ENCODE measurements around the gene MUC2.

Gene MUC2

GRCh38 chr11:1106387-1106786 is 31.7 kb downstream of the MUC2 start:
- H3K4me1 ChIP-seq (ENCODE audit: control insufficient read depth in 2 of 2, insufficient read depth in 1 of 2, low read depth in 1 of 2, low read length in 2 of 2) = no peaks in the 10 kb centered on the region
- H3K4me3 ChIP-seq (ENCODE audit: low read length in 2 of 2) = no peak overlapping the region
- no peak overlapping the region for H3K18ac ChIP-seq (ENCODE audit: low read length)
- H2BK120ac ChIP-seq (ENCODE audit: low read depth, low read length) = no peak overlapping the region
- H3K79me1 ChIP-seq (ENCODE audit: low read depth, low read length) = peaks cover 1% of the 10 kb centered on the region
- H2AK5ac ChIP-seq (ENCODE audit: low read depth, low read length) = no peak overlapping the region
- peaks cover 0 to 19% of the 10 kb centered on the region in 2 donors for H3K9me3 ChIP-seq (replicated peaks in 1 of 2; ENCODE audit: control insufficient read depth in 2 of 2, insufficient read depth in 1 of 2, low read depth in 1 of 2, low read length in 2 of 2)
- no peak overlapping the region for H4K8ac ChIP-seq (ENCODE audit: low read depth, low read length)
- H3K27me3 ChIP-seq (ENCODE audit: control insufficient read depth in 3 of 3, insufficient read depth in 3 of 3, low read depth in 1 of 3, low read length in 3 of 3) = peaks cover 0 to 1% (median 0%) of the 10 kb centered on the region in 3 experiments
- no peak overlapping the region for H3K23ac ChIP-seq (ENCODE audit: low read depth, low read length, poor library complexity)
- H3K4me2 ChIP-seq (ENCODE audit: insufficient read depth, low read length, poor library complexity, severe bottlenecking) = no peak overlapping the region
- H2BK15ac ChIP-seq (ENCODE audit: low read length) = no peak overlapping the region
- DNase-seq (ENCODE audit: low spot score) = no peak
- H2AFZ ChIP-seq (ENCODE audit: low read length) = no peak overlapping the region
- H2BK5ac ChIP-seq (ENCODE audit: low read length) = no peak overlapping the region
- no peak overlapping the region for H4K91ac ChIP-seq (ENCODE audit: low read depth, low read length, poor library complexity)
- H3K4ac ChIP-seq (ENCODE audit: low read length) = no peak overlapping the region
- H3K27ac ChIP-seq (replicated peaks; ENCODE audit: low read length) = no peak overlapping the region
- no peak overlapping the region for H3K14ac ChIP-seq (ENCODE audit: low read length)
- no peaks in the 10 kb centered on the region for H3K36me3 ChIP-seq (replicated peaks in 1 of 2; ENCODE audit: control insufficient read depth in 2 of 2, insufficient read depth in 2 of 2, low read length in 2 of 2)
- no CpG with 5 or more reads among the region's 1 CpG for WGBS, 2 donors (ENCODE audit: extremely low coverage in 2 of 2, insufficient read length in 2 of 2, insufficient replicate concordance in 1 of 2)
- peak overlapping the region; percentile 50 for H3K9ac ChIP-seq (ENCODE audit: low read depth, low read length, poor library complexity)
- H2BK12ac ChIP-seq (ENCODE audit: low read length) = no peak overlapping the region

DNA sequence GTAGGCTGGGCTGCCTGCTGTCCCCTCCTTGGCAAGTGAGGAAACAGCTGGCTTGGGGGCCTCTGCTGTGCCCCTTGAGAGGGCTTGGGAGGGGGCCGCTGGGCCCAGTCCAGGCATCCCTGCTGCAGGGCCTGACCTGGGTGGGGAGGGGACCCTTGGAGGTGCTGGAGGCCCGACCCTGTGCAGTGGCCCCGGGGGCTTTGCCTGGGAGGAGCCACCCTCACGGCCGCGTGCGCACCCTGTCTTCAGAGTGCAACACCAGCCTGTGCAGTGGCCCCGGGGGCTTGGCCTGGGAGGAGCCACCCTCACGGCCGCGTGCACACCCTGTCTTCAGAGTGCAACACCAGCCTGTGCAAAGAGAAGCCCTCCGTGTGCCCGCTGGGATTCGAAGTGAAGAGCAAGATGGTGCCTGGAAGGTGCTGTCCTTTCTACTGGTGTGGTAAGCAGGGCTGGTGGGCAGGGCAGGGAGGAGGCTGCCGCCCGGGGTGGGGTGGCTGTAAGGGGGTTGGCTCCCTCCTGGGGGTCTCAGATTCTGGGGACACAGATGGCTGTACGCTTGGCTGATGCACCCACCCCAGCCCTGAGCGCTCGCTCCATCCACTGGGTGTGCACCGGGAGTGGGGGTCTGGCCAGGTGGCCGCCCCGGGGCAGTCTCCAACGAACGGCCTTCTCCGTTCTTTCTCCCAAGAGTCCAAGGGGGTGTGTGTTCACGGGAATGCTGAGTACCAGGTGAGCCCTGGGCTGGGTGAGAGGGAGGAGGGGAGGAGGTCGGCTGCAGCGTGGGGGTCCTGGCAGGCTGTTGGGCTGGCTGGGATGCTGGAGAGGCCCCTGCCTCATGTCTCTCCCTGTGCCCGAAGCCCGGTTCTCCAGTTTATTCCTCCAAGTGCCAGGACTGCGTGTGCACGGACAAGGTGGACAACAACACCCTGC is 32.9 kb downstream of the MUC2 start:
- Histone ChIP-seq H3K27me3 (ENCODE audit: control insufficient read depth in 3 of 3, insufficient read depth in 3 of 3, low read depth in 1 of 3, low read length in 3 of 3) (peaks cover 0 to 1% (median 0%) of the 10 kb centered on the region in 3 experiments), H3K27ac (replicated peaks; ENCODE audit: low read length) (no peak overlapping the region), H3K23ac (ENCODE audit: low read depth, low read length, poor library complexity) (peak overlapping the region; percentile 89), H4K8ac (ENCODE audit: low read depth, low read length) (no peak overlapping the region), H2BK15ac (ENCODE audit: low read length) (peak overlapping the region; percentile 39), H2BK5ac (ENCODE audit: low read length) (no peak overlapping the region), H2BK120ac (ENCODE audit: low read depth, low read length) (peak overlapping the region; percentile 36), H2AFZ (ENCODE audit: low read length) (no peak overlapping the region), H3K9me3 (replicated peaks in 1 of 2; ENCODE audit: control insufficient read depth in 2 of 2, insufficient read depth in 1 of 2, low read depth in 1 of 2, low read length in 2 of 2) (peaks cover 0 to 10% of the 10 kb centered on the region in 2 donors), H3K18ac (ENCODE audit: low read length) (peak overlapping the region; percentile 42), H3K4me1 (ENCODE audit: control insufficient read depth in 2 of 2, insufficient read depth in 1 of 2, low read depth in 1 of 2, low read length in 2 of 2) (no peaks in the 10 kb centered on the region), H3K4me2 (ENCODE audit: insufficient read depth, low read length, poor library complexity, severe bottlenecking) (no peak overlapping the region), H3K14ac (ENCODE audit: low read length) (no peak overlapping the region), H3K36me3 (replicated peaks in 1 of 2; ENCODE audit: control insufficient read depth in 2 of 2, insufficient read depth in 2 of 2, low read length in 2 of 2) (no peaks in the 10 kb centered on the region), H2BK12ac (ENCODE audit: low read length) (no peak overlapping the region), H3K4ac (ENCODE audit: low read length) (no peak overlapping the region), H3K9ac (ENCODE audit: low read depth, low read length, poor library complexity) (peak overlapping the region; percentile 77), H4K91ac (ENCODE audit: low read depth, low read length, poor library complexity) (no peak overlapping the region), H2AK5ac (ENCODE audit: low read depth, low read length) (no peak overlapping the region), H3K79me1 (ENCODE audit: low read depth, low read length) (peaks cover 1% of the 10 kb centered on the region), H3K4me3 (ENCODE audit: low read length in 2 of 2) (no peak overlapping the region)
- DNase-seq (ENCODE audit: low spot score) = no peak
- WGBS, 2 donors (ENCODE audit: extremely low coverage in 2 of 2, insufficient read length in 2 of 2, insufficient replicate concordance in 1 of 2) = no CpG with 5 or more reads among the region's 32 CpGs

- H3K36me3 ChIP-seq (replicated peaks in 1 of 2; ENCODE audit: control insufficient read depth in 2 of 2, insufficient read depth in 2 of 2, low read length in 2 of 2) = no peaks in the 10 kb centered on the region
- H4K91ac ChIP-seq (ENCODE audit: low read depth, low read length, poor library complexity) = no peak overlapping the region
- WGBS, 2 donors (ENCODE audit: extremely low coverage in 2 of 2, insufficient read length in 2 of 2, insufficient replicate concordance in 1 of 2) = no CpG with 5 or more reads among the region's 29 CpGs
These were observed 33.7 kb downstream of the MUC2 start for GRCh38 chr11:1108246-1108900.

More at GRCh38 chr11:1108246-1108900, 33.7 kb downstream of the MUC2 start:
- H2BK5ac ChIP-seq (ENCODE audit: low read length) = no peak overlapping the region
- no peak overlapping the region for H3K4me3 ChIP-seq (ENCODE audit: low read length in 2 of 2)
- no peak overlapping the region for H2BK12ac ChIP-seq (ENCODE audit: low read length)
- peak overlapping the region; percentile 56 for H2AK5ac ChIP-seq (ENCODE audit: low read depth, low read length)
- H3K14ac ChIP-seq (ENCODE audit: low read length) = no peak overlapping the region
- no peak overlapping the region for H3K4ac ChIP-seq (ENCODE audit: low read length)
- peaks cover 0 to 1% (median 0%) of the 10 kb centered on the region in 3 experiments for H3K27me3 ChIP-seq (ENCODE audit: control insufficient read depth in 3 of 3, insufficient read depth in 3 of 3, low read depth in 1 of 3, low read length in 3 of 3)
- no peak overlapping the region for H4K8ac ChIP-seq (ENCODE audit: low read depth, low read length)
- no peak overlapping the region for H3K23ac ChIP-seq (ENCODE audit: low read depth, low read length, poor library complexity)
- H3K4me1 ChIP-seq (ENCODE audit: control insufficient read depth in 2 of 2, insufficient read depth in 1 of 2, low read depth in 1 of 2, low read length in 2 of 2) = no peaks in the 10 kb centered on the region
- H3K79me1 ChIP-seq (ENCODE audit: low read depth, low read length) = no peaks in the 10 kb centered on the region
- H3K9me3 ChIP-seq (replicated peaks in 1 of 2; ENCODE audit: control insufficient read depth in 2 of 2, insufficient read depth in 1 of 2, low read depth in 1 of 2, low read length in 2 of 2) = peaks cover 0 to 7% of the 10 kb centered on the region in 2 donors
- no peak overlapping the region for H3K4me2 ChIP-seq (ENCODE audit: insufficient read depth, low read length, poor library complexity, severe bottlenecking)
- H3K18ac ChIP-seq (ENCODE audit: low read length) = peak overlapping the region; percentile 20
- H3K27ac ChIP-seq (replicated peaks; ENCODE audit: low read length) = no peak overlapping the region
- H2AFZ ChIP-seq (ENCODE audit: low read length) = no peak overlapping the region
- no peak overlapping the region for H2BK15ac ChIP-seq (ENCODE audit: low read length)
- H2BK120ac ChIP-seq (ENCODE audit: low read depth, low read length) = peak overlapping the region; percentile 36
- H3K9ac ChIP-seq (ENCODE audit: low read depth, low read length, poor library complexity) = peak overlapping the region; percentile 77
- DNase-seq (ENCODE audit: low spot score) = no peak

Data from neuronal stem cell (in vitro differentiated cells).